Panc1 (cell line): ENCODE results near the gene RHBG. TPM values are rescaled to one million over a fixed set of nuclear protein-coding genes. Genes with fewer than 3 reads are reported as not detected.

Source experiments
- microRNA-seq: library from miRNA; unstranded; fragments of <30 nt; microRNA quantifications from one replicate; pipeline ENCODE4 v1.1.0, GENCODE V29; 2020; ENCODE audit not compliant: unreplicated experiment
- total RNA-seq: library from RNA; stranded (reverse); gene quantifications from one replicate; pipeline ENCODE4 v1.2.1, GENCODE V29; 2021; ENCODE audit not compliant: unreplicated experiment

Gene RHBG
- total RNA-seq, 1 experiment from 2014 or later = 0.28 TPM

Small RNA genes lying within 50 kb of the gene (microRNA-seq; reads per million reads assigned to microRNA genes)
- gene MIR9-1 = not detected

Other genes starting within 250 kb of the RHBG start
- gene SEMA4A, start 215.6 kb upstream of the RHBG start, total RNA-seq = 0.21 TPM
- 33.0 TPM for gene SLC25A44, start 175.1 kb upstream of the RHBG start, total RNA-seq
- gene PMF1, start 156.2 kb upstream of the RHBG start, total RNA-seq = 57.5 TPM
- gene BGLAP, start 127.0 kb upstream of the RHBG start, total RNA-seq = 0.67 TPM
- gene PAQR6, start 121.2 kb upstream of the RHBG start, total RNA-seq = 0.92 TPM
- gene SMG5, start 86.4 kb upstream of the RHBG start, total RNA-seq = 117 TPM
- gene TMEM79, start 84.9 kb upstream of the RHBG start, total RNA-seq = 5.5 TPM
- 60.2 TPM for gene GLMP, start 73.5 kb upstream of the RHBG start, total RNA-seq
- gene VHLL, start 69.9 kb upstream of the RHBG start, total RNA-seq = 0.28 TPM
- 451 TPM for gene CCT3, start 30.9 kb upstream of the RHBG start, total RNA-seq
- 3.6 TPM for gene TSACC, start 30.7 kb upstream of the RHBG start, total RNA-seq
- gene MEF2D, start 131.6 kb downstream of the RHBG start, total RNA-seq = 30.9 TPM
- 25.6 TPM for gene IQGAP3, start 203.4 kb downstream of the RHBG start, total RNA-seq
- not detected for gene TTC24, start 210.5 kb downstream of the RHBG start, total RNA-seq
- gene NAXE, start 222.6 kb downstream of the RHBG start, total RNA-seq = 211 TPM
- gene GPATCH4, start 232.3 kb downstream of the RHBG start, total RNA-seq = 44.4 TPM